RWPE2 (cell line): Measurements from ENCODE around the gene SCYL1.

Experiments
- ATAC-seq: fragments of 200-7000 bp; cut with Tn5 transposase; 3 replicates; pipeline ENCODE4 v1.9.1; 2021; ENCODE audit warnings: low read depth
- DNase-seq: peaks from one replicate; pipeline ENCODE4 v3.0.0-alpha.2; 2020; ENCODE audit warnings: low spot score
- H3K27ac ChIP-seq: fragments of 450-650 bp; 2 replicates; pipeline ENCODE4 v1.5.1; 2017; ENCODE audit warnings: mild to moderate bottlenecking; ENCODE audit not compliant: poor library complexity, severe bottlenecking
- H3K27me3 ChIP-seq: fragments of 250-450 bp; sonication (Bioruptor Pico); 2 replicates; pipeline ENCODE4 v1.5.1; 2021; ENCODE audit warnings: mild to moderate bottlenecking, moderate library complexity; ENCODE audit not compliant: insufficient read depth, poor library complexity, severe bottlenecking
- H3K36me3 ChIP-seq: fragments of 250-450 bp; sonication (Bioruptor Pico); 2 replicates; pipeline ENCODE4 v1.5.1; 2020; ENCODE audit warnings: low read depth, mild to moderate bottlenecking, moderate library complexity
- H3K4me1 ChIP-seq: fragments of 250-450 bp; sonication (Bioruptor Pico); 2 replicates; pipeline ENCODE4 v1.5.1; 2021; ENCODE audit warnings: mild to moderate bottlenecking, moderate library complexity; ENCODE audit not compliant: insufficient read depth, poor library complexity, severe bottlenecking
- H3K4me3 ChIP-seq: fragments of 250-450 bp; sonication (Bioruptor Pico); 2 replicates; pipeline ENCODE4 v1.5.1; 2021; ENCODE audit warnings: mild to moderate bottlenecking, moderate library complexity; ENCODE audit not compliant: severe bottlenecking
- H3K9me3 ChIP-seq: fragments of 250-450 bp; sonication (Bioruptor Pico); 2 replicates; pipeline ENCODE4 v1.5.1; 2021; ENCODE audit warnings: mild to moderate bottlenecking, moderate library complexity; ENCODE audit not compliant: severe bottlenecking
- CTCF ChIP-seq: fragments of 450-650 bp; IDR thresholded peaks from one replicate; pipeline ENCODE4 v1.5.1; 2017; ENCODE audit warnings: mild to moderate bottlenecking, moderate library complexity; ENCODE audit not compliant: poor library complexity, severe bottlenecking

SCYL1 gene

GRCh38 chr11:65501186-65501471, 23.8 kb upstream of the SCYL1 start:
- ATAC-seq: no peak
- DNase-seq: no peak
- Histone ChIP-seq H3K27ac (peak overlapping the region; percentile 99), H3K9me3 (no peaks in the 10 kb centered on the region), H3K36me3 (peaks cover 72% of the 10 kb centered on the region), H3K27me3 (no peaks in the 10 kb centered on the region), H3K4me3 (peak overlapping the region; percentile 70), H3K4me1 (peaks cover 16% of the 10 kb centered on the region)
- TF ChIP-seq CTCF: no peak

- Histone ChIP-seq H3K36me3 (peaks cover 75% of the 10 kb centered on the region), H3K27ac (peak overlapping the region; percentile 99), H3K27me3 (no peaks in the 10 kb centered on the region), H3K4me1 (peaks cover 11% of the 10 kb centered on the region), H3K9me3 (no peaks in the 10 kb centered on the region), H3K4me3 (peak overlapping the region; percentile 70)
- no peak for ATAC-seq
- DNase-seq: no peak
- no peak for TF ChIP-seq CTCF
Measured at GRCh38 chr11:65501472-65502273, 23.2 kb upstream of the SCYL1 start.

- Histone ChIP-seq H3K27ac (peak overlapping the region; percentile 99), H3K9me3 (no peaks in the 10 kb centered on the region), H3K27me3 (no peaks in the 10 kb centered on the region), H3K4me1 (peaks cover 6% of the 10 kb centered on the region), H3K4me3 (peak overlapping the region; percentile 70), H3K36me3 (peaks cover 75% of the 10 kb centered on the region)
- no peak for TF ChIP-seq CTCF
- ATAC-seq (no peak), DNase-seq (no peak)
Measured at GRCh38 chr11:65502274-65502554, 22.7 kb upstream of the SCYL1 start.

GRCh38 chr11:65502555-65503367, 22.1 kb upstream of the SCYL1 start:
- Histone ChIP-seq H3K27me3 (no peaks in the 10 kb centered on the region), H3K36me3 (peaks cover 75% of the 10 kb centered on the region), H3K9me3 (no peaks in the 10 kb centered on the region), H3K4me3 (peak overlapping the region; percentile 70), H3K4me1 (peaks cover 6% of the 10 kb centered on the region), H3K27ac (peak overlapping the region; percentile 99)
- no peak for TF ChIP-seq CTCF
- DNase-seq (no peak), ATAC-seq (no peak)

GRCh38 chr11:65503368-65503948, 21.4 kb upstream of the SCYL1 start:
- no peak for TF ChIP-seq CTCF
- Histone ChIP-seq H3K9me3 (no peaks in the 10 kb centered on the region), H3K27ac (peak overlapping the region; percentile 99), H3K36me3 (peaks cover 75% of the 10 kb centered on the region), H3K27me3 (no peaks in the 10 kb centered on the region), H3K4me3 (peak overlapping the region; percentile 70), H3K4me1 (peaks cover 3% of the 10 kb centered on the region)
- DNase-seq (no peak), ATAC-seq (no peak)
